Body of pancreas (tissue), 4 donors: ENCODE results near the gene SPATA1.

ENCODE experiments used
- POLR2A ChIP-seq, 3 donors: fragments of 450-650 bp; IDR thresholded peaks; one replicate each; pipeline ENCODE4 v1.6.1; 2016; ENCODE audit warnings: antibody characterized with exemption in 3 of 3, mild to moderate bottlenecking in 2 of 3
- TF ChIP-seq, protein P1 (sequence below), 7 experiments: fragments of 450-650 bp in 4 of 7; fragments of 200-600 bp in 3 of 7; sonication (generic) in 3 of 7; IDR thresholded peaks; one replicate each; pipeline ENCODE4 v1.5.1; 2016 to 2019; ENCODE audit warnings: antibody characterized with exemption in 7 of 7

DNA sequence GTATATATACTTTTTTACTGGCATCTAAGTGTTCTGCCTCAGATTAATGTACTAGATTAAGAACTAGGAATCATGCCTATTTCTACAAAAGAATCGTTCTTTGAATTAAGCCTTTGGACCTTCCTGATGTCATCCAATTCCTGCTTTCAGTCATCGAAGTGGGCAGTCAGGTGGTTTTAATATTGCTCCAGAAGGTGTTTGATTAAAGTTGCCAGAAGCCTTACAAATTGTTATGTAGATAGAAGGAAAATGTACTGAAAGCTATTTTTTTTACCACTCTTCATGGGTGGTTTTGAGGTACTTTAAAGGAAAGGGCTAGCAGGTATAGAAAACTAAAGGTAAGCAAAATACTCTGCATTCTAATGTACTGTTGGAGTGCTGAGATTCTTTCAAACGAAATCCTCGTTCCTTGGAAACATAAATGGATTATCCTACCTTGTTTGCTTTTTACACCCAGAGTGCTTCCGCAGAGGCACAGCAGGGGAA, 67.3 kb downstream of the SPATA1 start:
- TF ChIP-seq, protein P1, sequence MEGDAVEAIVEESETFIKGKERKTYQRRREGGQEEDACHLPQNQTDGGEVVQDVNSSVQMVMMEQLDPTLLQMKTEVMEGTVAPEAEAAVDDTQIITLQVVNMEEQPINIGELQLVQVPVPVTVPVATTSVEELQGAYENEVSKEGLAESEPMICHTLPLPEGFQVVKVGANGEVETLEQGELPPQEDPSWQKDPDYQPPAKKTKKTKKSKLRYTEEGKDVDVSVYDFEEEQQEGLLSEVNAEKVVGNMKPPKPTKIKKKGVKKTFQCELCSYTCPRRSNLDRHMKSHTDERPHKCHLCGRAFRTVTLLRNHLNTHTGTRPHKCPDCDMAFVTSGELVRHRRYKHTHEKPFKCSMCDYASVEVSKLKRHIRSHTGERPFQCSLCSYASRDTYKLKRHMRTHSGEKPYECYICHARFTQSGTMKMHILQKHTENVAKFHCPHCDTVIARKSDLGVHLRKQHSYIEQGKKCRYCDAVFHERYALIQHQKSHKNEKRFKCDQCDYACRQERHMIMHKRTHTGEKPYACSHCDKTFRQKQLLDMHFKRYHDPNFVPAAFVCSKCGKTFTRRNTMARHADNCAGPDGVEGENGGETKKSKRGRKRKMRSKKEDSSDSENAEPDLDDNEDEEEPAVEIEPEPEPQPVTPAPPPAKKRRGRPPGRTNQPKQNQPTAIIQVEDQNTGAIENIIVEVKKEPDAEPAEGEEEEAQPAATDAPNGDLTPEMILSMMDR (IDR thresholded peaks at IDR 0.05), result no peak
- TF ChIP-seq POLR2A (IDR thresholded peaks at IDR 0.05), result no peak
